Trophoblast cell (in vitro differentiated cells and primary cell): ENCODE data around the gene SRR.

Source experiments
- DNase-seq, 2 donors: peaks; one replicate each; pipeline ENCODE4 v3.0.0-alpha.2; 2016
- H2AFZ ChIP-seq: 2 replicates; pipeline ENCODE4 v1.6.1; 2013; ENCODE audit warnings: low read length, moderate library complexity, mild to moderate bottlenecking; ENCODE audit not compliant: insufficient read depth, poor library complexity
- H2AK5ac ChIP-seq: 2 replicates; pipeline ENCODE4 v1.6.1; 2013; ENCODE audit warnings: mild to moderate bottlenecking, low read length
- H2BK120ac ChIP-seq: 2 replicates; pipeline ENCODE4 v1.6.1; 2013; ENCODE audit warnings: low read length, mild to moderate bottlenecking, moderate library complexity; ENCODE audit not compliant: insufficient read depth, poor library complexity
- H2BK12ac ChIP-seq: 2 replicates; pipeline ENCODE4 v1.6.1; 2013; ENCODE audit warnings: mild to moderate bottlenecking, low read length, moderate library complexity
- H2BK5ac ChIP-seq: 2 replicates; pipeline ENCODE4 v1.6.1; 2013; ENCODE audit warnings: low read length, low read depth, moderate library complexity, mild to moderate bottlenecking; ENCODE audit not compliant: poor library complexity
- H3K14ac ChIP-seq: 2 replicates; pipeline ENCODE4 v1.6.1; 2013; ENCODE audit warnings: mild to moderate bottlenecking, low read length
- H3K18ac ChIP-seq: 2 replicates; pipeline ENCODE4 v1.6.1; 2013; ENCODE audit warnings: mild to moderate bottlenecking, low read length
- H3K23ac ChIP-seq: 2 replicates; pipeline ENCODE4 v1.6.1; 2013; ENCODE audit warnings: low read length
- H3K27ac ChIP-seq: 2 replicates; pipeline ENCODE4 v1.5.1; 2013; ENCODE audit warnings: low read depth, mild to moderate bottlenecking, inconsistent platforms, low read length, moderate library complexity
- H3K27me3 ChIP-seq: 2 replicates; pipeline ENCODE4 v1.6.1; 2013; ENCODE audit warnings: inconsistent platforms, mild to moderate bottlenecking, low read length, moderate library complexity; ENCODE audit not compliant: insufficient read depth
- H3K36me3 ChIP-seq, 2 experiments: 1 replicate in 1 of 2; 2 replicates in 1 of 2; pipeline ENCODE4 v1.6.1; 2013; ENCODE audit warnings: low read length in 2 of 2, mild to moderate bottlenecking in 2 of 2, moderate library complexity in 1 of 2; ENCODE audit not compliant: insufficient read depth in 2 of 2, control insufficient read depth in 1 of 2
- H3K4ac ChIP-seq: 2 replicates; pipeline ENCODE4 v1.6.1; 2013; ENCODE audit warnings: low read depth, mild to moderate bottlenecking, low read length, moderate library complexity
- H3K4me1 ChIP-seq, 2 experiments: 1 replicate in 1 of 2; 2 replicates in 1 of 2; pipeline ENCODE4 v1.6.1; 2013; ENCODE audit warnings: low read length in 2 of 2, mild to moderate bottlenecking in 2 of 2, moderate library complexity in 1 of 2; ENCODE audit not compliant: insufficient read depth in 2 of 2, control insufficient read depth in 1 of 2
- H3K4me2 ChIP-seq: 2 replicates; pipeline ENCODE4 v1.6.1; 2013; ENCODE audit warnings: inconsistent platforms, mild to moderate bottlenecking, low read length, moderate library complexity
- H3K4me3 ChIP-seq: 2 replicates; pipeline ENCODE4 v1.5.1; 2013; ENCODE audit warnings: mild to moderate bottlenecking, low read depth, low read length, inconsistent platforms
- H3K79me1 ChIP-seq: one replicate; pipeline ENCODE4 v1.6.1; 2013; ENCODE audit warnings: low read length
- H3K79me2 ChIP-seq: 2 replicates; pipeline ENCODE4 v1.6.1; 2013; ENCODE audit warnings: low read length, mild to moderate bottlenecking; ENCODE audit not compliant: control insufficient read depth, insufficient read depth, poor library complexity
- H3K9ac ChIP-seq: 2 replicates; pipeline ENCODE4 v1.6.1; 2013; ENCODE audit warnings: mild to moderate bottlenecking, low read length
- H3K9me3 ChIP-seq: 2 replicates; pipeline ENCODE4 v1.6.1; 2013; ENCODE audit warnings: low read depth, mild to moderate bottlenecking, control low read depth, inconsistent platforms, low read length; ENCODE audit not compliant: insufficient read depth
- H4K12ac ChIP-seq: 2 replicates; pipeline ENCODE4 v1.6.1; 2013; ENCODE audit warnings: low read depth, mild to moderate bottlenecking, low read length, moderate library complexity
- H4K8ac ChIP-seq: 2 replicates; pipeline ENCODE4 v1.6.1; 2013; ENCODE audit warnings: low read depth, mild to moderate bottlenecking, low read length, moderate library complexity
- H4K91ac ChIP-seq: one replicate; pipeline ENCODE4 v1.6.1; 2013; ENCODE audit warnings: low read depth, mild to moderate bottlenecking, low read length, moderate library complexity
- WGBS: extraction: QIAGEN DNeasy Blood & Tissue Kit; methylation state at CpG from one replicate; pipeline ENCODE4 v1.1.7; 2013; ENCODE audit warnings: missing lambda C conversion rate; ENCODE audit not compliant: insufficient read length, insufficient coverage; ENCODE audit errors: extremely low coverage; 5-methylcytosine and 5-hydroxymethylcytosine counted together

SRR gene

GRCh38 chr17:2337544-2338314 is 34.0 kb downstream of the SRR start:
- DNase-seq = peak; percentile 45 to 67
- no peaks in the 10 kb centered on the region for H3K9me3 ChIP-seq
- no peak overlapping the region for H3K23ac ChIP-seq
- no peak overlapping the region for H3K4ac ChIP-seq
- no peak overlapping the region for H2AK5ac ChIP-seq
- H4K91ac ChIP-seq = peak overlapping the region; percentile 89
- no peak overlapping the region for H2BK12ac ChIP-seq
- peak overlapping the region; percentile 60 for H3K27ac ChIP-seq
- peak overlapping the region; percentile 67 for H4K12ac ChIP-seq
- H2BK5ac ChIP-seq = peak overlapping the region; percentile 46
- H3K36me3 ChIP-seq = peaks cover 5 to 21% of the 10 kb centered on the region in 2 experiments
- peak overlapping the region; percentile 69 for H3K18ac ChIP-seq
- H3K27me3 ChIP-seq = no peaks in the 10 kb centered on the region
- H3K79me2 ChIP-seq = peaks cover 18% of the 10 kb centered on the region
- peak overlapping the region; percentile 90 for H3K4me2 ChIP-seq
- peak overlapping the region; percentile 87 for H2AFZ ChIP-seq
- peak overlapping the region; percentile 82 for H3K14ac ChIP-seq
- H3K4me1 ChIP-seq = peaks cover 3 to 4% of the 10 kb centered on the region in 2 experiments
- peak overlapping the region; percentile 74 for H2BK120ac ChIP-seq
- peak overlapping the region; percentile 82 for H3K4me3 ChIP-seq
- H4K8ac ChIP-seq = peak overlapping the region; percentile 68
- H3K79me1 ChIP-seq = peaks cover 16% of the 10 kb centered on the region
- H3K9ac ChIP-seq = peak overlapping the region; percentile 89
- no CpG with 5 or more reads among the region's 92 CpGs for WGBS

DNA sequence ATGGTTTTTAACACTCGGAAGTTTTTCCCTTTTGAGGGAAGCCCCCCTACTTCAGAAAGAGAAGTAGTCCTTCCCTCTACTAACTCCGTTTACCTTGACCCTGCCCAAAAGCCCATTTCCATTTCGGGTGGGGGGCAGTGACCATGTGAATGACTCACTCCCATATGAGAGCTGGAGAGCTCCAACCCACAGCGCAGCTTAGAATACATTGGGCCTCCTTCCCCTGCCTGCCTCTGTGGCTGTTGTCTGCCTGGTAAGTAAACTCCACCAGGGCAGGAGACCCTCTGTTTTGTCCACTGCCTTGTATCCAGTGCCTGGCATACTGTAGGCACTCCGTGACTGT is 34.5 kb downstream of the SRR start:
- H3K4me2 ChIP-seq = peak overlapping the region; percentile 90
- peak overlapping the region; percentile 11 for H3K18ac ChIP-seq
- WGBS = no CpG with 5 or more reads among the region's 5 CpGs
- H3K27me3 ChIP-seq = no peaks in the 10 kb centered on the region
- peak overlapping the region; percentile 28 for H3K9ac ChIP-seq
- no peak overlapping the region for H4K91ac ChIP-seq
- H3K4me1 ChIP-seq = peaks cover 3 to 4% of the 10 kb centered on the region in 2 experiments
- no peak overlapping the region for H4K8ac ChIP-seq
- peaks cover 18% of the 10 kb centered on the region for H3K79me2 ChIP-seq
- H2AFZ ChIP-seq = peak overlapping the region; percentile 87
- H2BK12ac ChIP-seq = no peak overlapping the region
- no peak overlapping the region for H2BK120ac ChIP-seq
- no peak overlapping the region for H3K23ac ChIP-seq
- no peak overlapping the region for H3K4ac ChIP-seq
- peaks cover 16% of the 10 kb centered on the region for H3K79me1 ChIP-seq
- peaks cover 5 to 21% of the 10 kb centered on the region in 2 experiments for H3K36me3 ChIP-seq
- no peak overlapping the region for H3K27ac ChIP-seq
- DNase-seq = peak in 1 of 2 donors; percentile 13
- peak overlapping the region; percentile 82 for H3K4me3 ChIP-seq
- no peaks in the 10 kb centered on the region for H3K9me3 ChIP-seq
- H2BK5ac ChIP-seq = no peak overlapping the region
- H2AK5ac ChIP-seq = peak overlapping the region; percentile 24
- peak overlapping the region; percentile 20 for H3K14ac ChIP-seq
- no peak overlapping the region for H4K12ac ChIP-seq

DNA sequence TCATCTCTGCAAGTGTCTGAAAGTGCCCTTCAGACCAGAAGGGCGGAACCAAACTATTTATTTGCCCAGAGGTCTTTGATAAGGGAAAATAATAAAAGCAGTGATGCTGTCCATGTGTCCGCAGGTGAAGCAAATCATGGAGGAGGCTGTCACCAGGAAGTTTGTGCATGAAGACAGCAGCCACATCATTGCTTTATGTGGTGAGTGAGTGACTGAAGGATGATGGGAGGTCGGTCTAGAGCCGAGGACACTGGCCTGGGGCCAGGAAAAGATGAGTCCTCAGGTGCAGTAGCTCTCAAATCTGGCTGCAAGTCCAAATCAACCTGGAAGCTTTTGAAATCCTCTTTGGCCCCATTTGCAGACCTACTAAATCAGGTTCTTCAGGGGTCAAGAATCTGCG is 39.7 kb downstream of the SRR start:
- no peak for DNase-seq
- H3K4me3 ChIP-seq = no peak overlapping the region
- no CpG with 5 or more reads among the region's 5 CpGs for WGBS

DNA sequence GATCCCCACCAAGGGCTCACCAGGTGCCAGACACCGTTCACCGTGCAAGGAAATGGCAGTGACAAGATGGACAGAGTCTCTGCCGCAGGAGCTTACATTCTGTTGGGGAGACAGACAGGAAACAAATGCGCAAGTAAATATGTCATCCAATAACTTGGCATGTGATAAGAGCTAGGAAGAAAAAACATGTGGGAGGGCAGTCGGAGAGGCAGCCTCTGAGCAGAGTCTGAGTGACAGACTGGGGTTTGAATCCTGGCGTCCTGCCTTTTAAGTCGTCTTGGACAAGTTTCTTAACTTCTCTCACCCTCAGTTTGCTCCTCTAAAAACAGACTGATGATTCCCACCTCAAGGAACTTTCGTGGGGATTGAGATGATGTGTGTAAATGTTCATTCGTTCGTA is 40.8 kb downstream of the SRR start:
- Histone ChIP-seq H3K27ac (no peak overlapping the region), H3K4me2 (no peak overlapping the region), H4K12ac (no peak overlapping the region), H3K79me2 (peaks cover 5% of the 10 kb centered on the region), H2BK120ac (no peak overlapping the region), H3K4me3 (no peak overlapping the region), H4K8ac (no peak overlapping the region), H2AFZ (no peak overlapping the region), H3K36me3 (peaks cover 9 to 21% of the 10 kb centered on the region in 2 experiments), H3K14ac (no peak overlapping the region), H4K91ac (no peak overlapping the region), H3K4ac (no peak overlapping the region), H3K9ac (no peak overlapping the region), H3K18ac (no peak overlapping the region), H2BK12ac (no peak overlapping the region), H3K4me1 (peaks cover 20 to 22% of the 10 kb centered on the region in 2 experiments), H3K79me1 (peaks cover 11% of the 10 kb centered on the region), H2AK5ac (no peak overlapping the region), H3K23ac (peak overlapping the region; percentile 23), H2BK5ac (no peak overlapping the region), H3K9me3 (no peaks in the 10 kb centered on the region), H3K27me3 (no peaks in the 10 kb centered on the region)
- no peak for DNase-seq
- no CpG with 5 or more reads among the region's 10 CpGs for WGBS

More for the DNA sequence above, 39.7 kb downstream of the SRR start:
- Histone ChIP-seq H4K12ac (no peak overlapping the region), H3K4ac (no peak overlapping the region), H3K14ac (no peak overlapping the region), H3K27ac (no peak overlapping the region), H3K79me1 (peaks cover 10% of the 10 kb centered on the region), H4K8ac (no peak overlapping the region), H2BK5ac (no peak overlapping the region), H3K4me2 (no peak overlapping the region), H3K4me1 (peaks cover 18 to 19% of the 10 kb centered on the region in 2 experiments), H3K79me2 (peaks cover 5% of the 10 kb centered on the region), H2BK12ac (no peak overlapping the region), H3K27me3 (no peaks in the 10 kb centered on the region), H2AK5ac (no peak overlapping the region), H4K91ac (no peak overlapping the region), H3K9me3 (no peaks in the 10 kb centered on the region), H3K36me3 (peaks cover 9 to 21% of the 10 kb centered on the region in 2 experiments), H3K18ac (no peak overlapping the region), H2AFZ (no peak overlapping the region), H2BK120ac (no peak overlapping the region), H3K9ac (no peak overlapping the region), H3K23ac (no peak overlapping the region)
